PC-9 (cell line): Measurements from ENCODE around the gene RBMS3.

ENCODE experiments used
- CTCF ChIP-seq: fragments of 200-600 bp; sonication (generic); conservative IDR thresholded peaks from 2 replicates; pipeline ENCODE4 v1.6.1; 2017; ENCODE audit warnings: mixed run types, antibody characterized with exemption, mild to moderate bottlenecking, moderate library complexity
- EZH2 ChIP-seq: fragments of 200-600 bp; sonication (generic); IDR thresholded peaks from 2 replicates; pipeline ENCODE4 v1.8.0; 2017; ENCODE audit warnings: antibody characterized with exemption, low read depth

- no peak for TF ChIP-seq EZH2
- no peak for TF ChIP-seq CTCF
Measured at GRCh38 chr3:29247088-29247745, 33.7 kb upstream of the RBMS3 start.
